CD14-positive monocyte (primary cell): ENCODE data around the gene DAZAP1. TPM values are rescaled to one million over a fixed set of nuclear protein-coding genes. Genes with fewer than 3 reads are reported as not detected.

Source experiments
- DNase-seq, 3 donors: peaks; one replicate each; pipeline ENCODE4 v3.0.0-alpha.2; 2011 to 2022
- H2AFZ ChIP-seq: 2 replicates; pipeline ENCODE4 v1.6.0; 2012; ENCODE audit warnings: mild to moderate bottlenecking, low read depth, low read length, inconsistent platforms; ENCODE audit not compliant: insufficient read depth, poor library complexity, severe bottlenecking
- H3K27ac ChIP-seq, 2 donors: 1 replicate in 1 of 2; 2 replicates in 1 of 2; pipeline ENCODE4 v1.5.1; 2012 to 2013; ENCODE audit warnings: low read length in 2 of 2, control low read depth in 1 of 2, inconsistent platforms in 1 of 2, low read depth in 1 of 2, mild to moderate bottlenecking in 1 of 2
- H3K27me3 ChIP-seq, 2 donors: one replicate each; pipeline versions ENCODE4 v1.6.0 to v1.6.1; 2011 to 2013; ENCODE audit warnings: low read length in 2 of 2; ENCODE audit not compliant: control insufficient read depth in 2 of 2, insufficient read depth in 2 of 2
- H3K36me3 ChIP-seq, 2 donors: replicated peaks in 1 of 2; 1 replicate in 1 of 2; 2 replicates in 1 of 2; pipeline versions ENCODE4 v1.5.1 to v1.6.1; 2012 to 2013; ENCODE audit warnings: low read length in 2 of 2, control low read depth in 1 of 2, inconsistent platforms in 1 of 2, mild to moderate bottlenecking in 1 of 2; ENCODE audit not compliant: insufficient read depth in 2 of 2, control insufficient read depth in 1 of 2
- H3K4me1 ChIP-seq, 2 donors: 1 replicate in 1 of 2; 2 replicates in 1 of 2; pipeline versions ENCODE4 v1.5.1 to v1.6.1; 2012 to 2013; ENCODE audit warnings: low read length in 2 of 2, control low read depth in 1 of 2, inconsistent platforms in 1 of 2, mild to moderate bottlenecking in 1 of 2, moderate library complexity in 1 of 2; ENCODE audit not compliant: insufficient read depth in 2 of 2, control insufficient read depth in 1 of 2
- H3K4me2 ChIP-seq: replicated peaks from 2 replicates; pipeline ENCODE3; 2012; ENCODE audit warnings: low read length, moderate library complexity, mild to moderate bottlenecking; ENCODE audit not compliant: poor library complexity, severe bottlenecking; ENCODE audit errors: extremely low read depth
- H3K4me3 ChIP-seq, 3 experiments: fragments of 200-600 bp in 1 of 3; sonication (generic) in 1 of 3; replicated peaks in 1 of 3; 1 replicate in 2 of 3; 2 replicates in 1 of 3; pipeline ENCODE4 v1.5.1; 2011 to 2013; ENCODE audit warnings: low read length in 3 of 3, mild to moderate bottlenecking in 3 of 3, control low read depth in 2 of 3, low read depth in 2 of 3, inconsistent platforms in 1 of 3, moderate library complexity in 1 of 3
- H3K79me2 ChIP-seq: 2 replicates; pipeline ENCODE4 v1.6.0; 2012; ENCODE audit warnings: mild to moderate bottlenecking, control low read depth, inconsistent platforms, low read length, moderate library complexity; ENCODE audit not compliant: insufficient read depth
- H3K9ac ChIP-seq: 2 replicates; pipeline ENCODE4 v1.6.0; 2017; ENCODE audit warnings: low read length, mild to moderate bottlenecking; ENCODE audit not compliant: insufficient read depth, poor library complexity, severe bottlenecking
- H3K9me3 ChIP-seq, 2 donors: replicated peaks in 1 of 2; 1 replicate in 1 of 2; 2 replicates in 1 of 2; pipeline versions ENCODE4 v1.5.1 to v1.6.1; 2012 to 2013; ENCODE audit warnings: low read length in 2 of 2, control low read depth in 1 of 2; ENCODE audit not compliant: control insufficient read depth in 1 of 2, insufficient read depth in 1 of 2
- H4K20me1 ChIP-seq: 2 replicates; pipeline ENCODE4 v1.6.0; 2012; ENCODE audit warnings: mild to moderate bottlenecking, low read length, control low read depth, moderate library complexity; ENCODE audit not compliant: insufficient read depth
- H3K27ac Mint-ChIP-seq, 7 donors: one replicate each; pipeline ENCODE4 v1.8.0; 2020; ENCODE audit warnings: mild to moderate bottlenecking in 7 of 7, mixed read lengths in 7 of 7, moderate library complexity in 6 of 7, inconsistent platforms in 2 of 7
- H3K27me3 Mint-ChIP-seq, 3 donors: one replicate each; pipeline ENCODE4 v1.8.0; 2021 to 2022; ENCODE audit warnings: low read depth in 3 of 3, mild to moderate bottlenecking in 3 of 3, mixed read lengths in 3 of 3, moderate library complexity in 3 of 3, inconsistent platforms in 1 of 3
- H3K36me3 Mint-ChIP-seq, 2 donors: one replicate each; pipeline ENCODE4 v1.8.0; 2020; ENCODE audit warnings: mixed read lengths in 2 of 2, inconsistent platforms in 1 of 2, mild to moderate bottlenecking in 1 of 2
- H3K4me1 Mint-ChIP-seq: one replicate; pipeline ENCODE4 v1.8.0; 2020; ENCODE audit warnings: mild to moderate bottlenecking, mixed read lengths
- H3K4me3 Mint-ChIP-seq, 2 donors: one replicate each; pipeline ENCODE4 v1.8.0; 2020; ENCODE audit warnings: mild to moderate bottlenecking in 2 of 2, mixed read lengths in 2 of 2, moderate library complexity in 1 of 2
- H3K9me3 Mint-ChIP-seq, 7 donors: one replicate each; pipeline ENCODE4 v1.8.0; 2020 to 2022; ENCODE audit warnings: mixed read lengths in 7 of 7, mild to moderate bottlenecking in 6 of 7, moderate library complexity in 6 of 7, inconsistent platforms in 2 of 7
- WGBS: methylation state at CpG from one replicate; pipeline ENCODE4 v1.1.5; 2013; ENCODE audit warnings: missing lambda C conversion rate; ENCODE audit not compliant: insufficient coverage; 5-methylcytosine and 5-hydroxymethylcytosine counted together
- intact Hi-C, 2 donors: fragments of 100-400 bp; cut with micrococcal nuclease; formaldehyde crosslinking; loops; one replicate each; pipeline versions ENCODE4 v1.15.0 to v1.15.1; 2023
- polyA plus RNA-seq, 3 donors: library from polyadenylated mRNA; depleted of rRNA in 1 of 3; unstranded in 2 of 3; stranded (reverse) in 1 of 3; fragments of 300-500 nt in 2 of 3; fragments of >200 nt in 1 of 3; fragmentation: Illumina TruSeq in 2 of 3; gene quantifications; 1 replicate in 2 of 3; 2 replicates in 1 of 3; pipeline ENCODE4 v1.2.3, GENCODE V29; 2012 to 2021
- TF ChIP-seq, protein P1 (sequence below): fragments of 200-600 bp; IDR thresholded peaks from one replicate; pipeline ENCODE4 v1.8.0; 2022; ENCODE audit warnings: antibody characterized with exemption, mild to moderate bottlenecking

The DAZAP1 gene
- polyA plus RNA-seq, 3 donors, result 3.3 to 57.1 (median 4.2) TPM

DNA sequence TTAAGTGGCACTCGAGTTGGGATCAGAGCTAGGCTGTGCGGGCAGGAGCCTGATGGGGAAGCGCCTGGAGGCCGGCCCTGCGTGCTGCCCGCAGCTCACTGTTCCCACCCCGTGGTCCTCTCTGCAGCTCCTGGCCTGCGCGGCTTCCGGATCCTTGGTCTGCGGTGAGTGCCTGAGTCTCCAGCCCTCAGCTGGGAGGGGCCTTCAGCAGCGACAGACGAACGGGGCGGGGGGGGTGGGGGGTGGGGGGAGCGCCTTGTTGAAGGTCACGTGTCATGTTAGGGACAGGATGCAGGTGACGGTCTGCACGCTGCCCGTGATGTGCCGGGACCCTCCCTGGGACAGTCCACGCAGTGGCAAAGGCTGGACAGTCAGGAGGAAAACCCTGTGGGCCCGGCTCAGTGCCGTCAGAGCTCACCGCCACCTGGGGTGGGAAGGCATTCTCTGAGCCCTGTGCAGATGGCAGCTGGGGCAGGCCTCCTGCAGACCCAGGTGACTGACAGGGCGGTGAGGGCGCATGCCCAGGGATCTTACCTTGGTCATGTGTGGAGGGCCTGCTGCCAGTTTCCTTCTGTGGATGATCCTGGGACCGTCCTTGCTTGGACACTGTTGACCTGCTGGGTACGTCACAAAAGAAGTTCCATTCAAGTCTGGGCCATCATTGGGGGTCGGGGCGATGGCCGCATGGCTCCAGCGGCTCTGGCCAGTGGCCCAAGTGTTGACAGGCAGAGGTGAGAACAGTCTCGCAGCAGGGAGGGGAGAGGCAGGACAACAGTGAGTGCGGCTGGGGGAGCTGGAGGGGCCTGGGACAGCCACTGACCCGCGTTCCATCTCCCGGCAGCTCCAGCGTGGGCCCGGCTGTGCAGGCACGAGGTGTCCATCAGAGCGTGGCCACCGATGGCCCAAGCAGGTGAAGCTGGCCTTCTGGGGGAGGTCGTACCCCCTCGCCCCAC is 19.4 kb upstream of the DAZAP1 start:
- H4K20me1 ChIP-seq, result peaks cover 5% of the 10 kb centered on the region
- H3K4me1 Mint-ChIP-seq, result peaks cover 17% of the 10 kb centered on the region
- H3K27me3 ChIP-seq, result no peaks in the 10 kb centered on the region
- H3K27ac ChIP-seq, result no peak overlapping the region
- H3K9me3 ChIP-seq, result no peaks in the 10 kb centered on the region
- DNase-seq, result no peak
- 94% methylated on average over 29 of the region's 45 CpGs for WGBS
- no peak overlapping the region for H3K4me3 ChIP-seq
- no peak overlapping the region for H3K4me2 ChIP-seq
- H3K9ac ChIP-seq, result no peak overlapping the region
- H3K4me1 ChIP-seq, result peaks cover 12 to 14% of the 10 kb centered on the region in 2 donors
- peaks cover 27% of the 10 kb centered on the region for H3K79me2 ChIP-seq
- peaks cover 0 to 4% (median 0%) of the 10 kb centered on the region in 3 donors for H3K27me3 Mint-ChIP-seq
- H3K9me3 Mint-ChIP-seq, result peaks cover 0 to 2% (median 0%) of the 10 kb centered on the region in 7 donors
- peaks cover 43 to 65% of the 10 kb centered on the region in 2 donors for H3K36me3 Mint-ChIP-seq
- no peak overlapping the region for H3K27ac Mint-ChIP-seq
- TF ChIP-seq, protein P1, sequence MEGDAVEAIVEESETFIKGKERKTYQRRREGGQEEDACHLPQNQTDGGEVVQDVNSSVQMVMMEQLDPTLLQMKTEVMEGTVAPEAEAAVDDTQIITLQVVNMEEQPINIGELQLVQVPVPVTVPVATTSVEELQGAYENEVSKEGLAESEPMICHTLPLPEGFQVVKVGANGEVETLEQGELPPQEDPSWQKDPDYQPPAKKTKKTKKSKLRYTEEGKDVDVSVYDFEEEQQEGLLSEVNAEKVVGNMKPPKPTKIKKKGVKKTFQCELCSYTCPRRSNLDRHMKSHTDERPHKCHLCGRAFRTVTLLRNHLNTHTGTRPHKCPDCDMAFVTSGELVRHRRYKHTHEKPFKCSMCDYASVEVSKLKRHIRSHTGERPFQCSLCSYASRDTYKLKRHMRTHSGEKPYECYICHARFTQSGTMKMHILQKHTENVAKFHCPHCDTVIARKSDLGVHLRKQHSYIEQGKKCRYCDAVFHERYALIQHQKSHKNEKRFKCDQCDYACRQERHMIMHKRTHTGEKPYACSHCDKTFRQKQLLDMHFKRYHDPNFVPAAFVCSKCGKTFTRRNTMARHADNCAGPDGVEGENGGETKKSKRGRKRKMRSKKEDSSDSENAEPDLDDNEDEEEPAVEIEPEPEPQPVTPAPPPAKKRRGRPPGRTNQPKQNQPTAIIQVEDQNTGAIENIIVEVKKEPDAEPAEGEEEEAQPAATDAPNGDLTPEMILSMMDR, result no peak
- no peak overlapping the region for H2AFZ ChIP-seq
- H3K4me3 Mint-ChIP-seq, result no peak overlapping the region
- intact Hi-C loops, result no loop called here
- peaks cover 51 to 53% of the 10 kb centered on the region in 2 donors for H3K36me3 ChIP-seq

DNA sequence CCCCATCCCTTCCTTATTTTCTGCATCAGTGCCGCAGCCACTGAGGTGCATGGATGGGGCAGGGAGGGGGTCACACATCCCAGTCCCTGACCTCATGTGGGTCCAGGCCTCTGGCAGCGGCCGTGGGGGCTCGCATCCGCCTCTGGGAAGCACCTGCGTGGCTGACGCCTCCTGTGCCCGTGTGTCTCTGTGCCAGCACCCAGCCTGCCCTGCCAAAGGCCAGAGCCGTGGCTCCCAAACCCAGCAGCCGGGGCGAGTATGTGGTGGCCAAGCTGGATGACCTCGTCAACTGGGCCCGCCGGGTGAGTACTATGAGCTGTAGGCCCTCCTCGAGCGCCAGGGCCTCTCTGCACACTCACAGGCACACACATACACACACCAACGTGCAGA is 18.8 kb upstream of the DAZAP1 start:
- TF ChIP-seq, protein P1, result no peak
- H3K27ac Mint-ChIP-seq, result no peak overlapping the region
- Histone ChIP-seq H3K4me2 (no peak overlapping the region), H3K9ac (no peak overlapping the region), H3K9me3 (no peaks in the 10 kb centered on the region), H3K4me3 (no peak overlapping the region), H3K79me2 (peaks cover 27% of the 10 kb centered on the region), H3K36me3 (peaks cover 58 to 60% of the 10 kb centered on the region in 2 donors), H3K27ac (no peak overlapping the region), H4K20me1 (peaks cover 5% of the 10 kb centered on the region), H3K4me1 (peaks cover 12 to 14% of the 10 kb centered on the region in 2 donors), H2AFZ (no peak overlapping the region), H3K27me3 (no peaks in the 10 kb centered on the region)
- no peaks in the 10 kb centered on the region for H3K27me3 Mint-ChIP-seq
- DNase-seq, result no peak
- H3K36me3 Mint-ChIP-seq, result peaks cover 48 to 71% of the 10 kb centered on the region in 2 donors
- WGBS, result 98% methylated on average over 16 of the region's 17 CpGs
- H3K4me1 Mint-ChIP-seq, result peaks cover 15% of the 10 kb centered on the region
- no peak overlapping the region for H3K4me3 Mint-ChIP-seq
- intact Hi-C loops, result no loop called here
- peaks cover 0 to 2% (median 0%) of the 10 kb centered on the region in 7 donors for H3K9me3 Mint-ChIP-seq
